ENCODE data around the gene NACA2. TPM values are rescaled to one million over a fixed set of nuclear protein-coding genes. Genes with fewer than 3 reads are reported as not detected.
A peak's percentile ranks its signal among the peaks of the same experiment; 100 is the strongest.

NACA2 gene
- total and polyA plus RNA-seq, 2 of the 13 experiments (the other 11 are each of a cell fraction or from before 2014, with no cell fraction given) = 0.21 TPM; not detected in 1

GRCh38 chr17:61551255-61551742 lies 39.7 kb downstream of the NACA2 start (continued):
- TF ChIP-seq SP1 (IDR thresholded peaks at IDR 0.05) (no peak), SP1 (CRISPR knock-in tag; IDR thresholded peaks at IDR 0.05) (no peak), ELF3 (CRISPR knock-in tag; IDR thresholded peaks at IDR 0.05) (0 out of 2 replicates have a peak, but pooled peaks have one; percentile 27), GLMP (CRISPR knock-in tag; IDR thresholded peaks at IDR 0.05; ENCODE audit: borderline replicate concordance) (no peak), HOXD1 (CRISPR knock-in tag; IDR thresholded peaks at IDR 0.05) (no peak), NPAS2 (CRISPR knock-in tag; IDR thresholded peaks at IDR 0.05; ENCODE audit: borderline replicate concordance) (no peak), KLF6 (CRISPR knock-in tag; IDR thresholded peaks at IDR 0.05) (no peak)

- no peaks in the 10 kb centered on the region; the same call in 1 of the 2 replicates for H3K9me3 ChIP-seq (ENCODE audit: low read length)
- ATAC-seq (no peak), FAIRE-seq (no peak), DNase-seq (ENCODE audit: low spot score) (no peak)
- no TSS peak for BruUV-seq (replicated peaks)
- H3K27me3 ChIP-seq (ENCODE audit: control insufficient read depth in 1 of 2, insufficient read depth in 2 of 2, low read length in 2 of 2) = no peaks in the 10 kb centered on the region
- H4K20me1 ChIP-seq (ENCODE audit: insufficient read depth, low read length) = no peaks in the 10 kb centered on the region
- H3K4me2 ChIP-seq (ENCODE audit: low read depth, low read length) = no peak overlapping the region
- in situ Hi-C loops (cut with HindIII; ENCODE audit: extremely low pct_ligation_motif_present, low pct_unique_long_range_greater_than_20kb) (no loop called here), intact Hi-C loops (cut with micrococcal nuclease; ENCODE audit: unreplicated experiment) (no loop called here)
- no peak overlapping the region for H2AFZ ChIP-seq (ENCODE audit: low read length)
- no peak for TF ChIP-seq HINFP (CRISPR knock-in tag; IDR thresholded peaks at IDR 0.05; ENCODE audit: low read depth)
- TF ChIP-seq THAP8 (CRISPR knock-in tag; IDR thresholded peaks at IDR 0.05; ENCODE audit: borderline replicate concordance) = no peak
- H3K4me3 ChIP-seq (replicated peaks in 1 of 3; ENCODE audit: insufficient read depth in 1 of 3, low read depth in 2 of 3, low read length in 3 of 3) = no peak overlapping the region
- H3K36me3 ChIP-seq (replicated peaks in 1 of 2; ENCODE audit: control insufficient read depth in 1 of 2, insufficient read depth in 2 of 2, low read length in 2 of 2) = no peaks in the 10 kb centered on the region
- no peaks in the 10 kb centered on the region for H3K79me2 ChIP-seq (ENCODE audit: insufficient read depth, low read length)
- no peak overlapping the region for H3K27ac ChIP-seq (ENCODE audit: extremely low read length, insufficient read depth, low read length)
- no peak overlapping the region for H3K9ac ChIP-seq (ENCODE audit: insufficient read depth, low read depth, low read length)
- ChIA-PET CTCF (ENCODE audit: low intra/inter-chr PET ratio, low total read pairs) (no interaction called here), POLR2A (no interaction called here)
- H3K4me1 ChIP-seq (ENCODE audit: insufficient read depth, low read length) = peaks cover 6% of the 10 kb centered on the region
Measured at GRCh38 chr17:61547113-61547512, 43.9 kb downstream of the NACA2 start.

All from HepG2 (cell line).